B cell (primary cell): Measurements from ENCODE around the gene GRIK3.

Source experiments
- EZH2 ChIP-seq: IDR thresholded peaks from 2 replicates; pipeline ENCODE4 v1.6.1; 2012; ENCODE audit warnings: borderline replicate concordance, low read depth, mild to moderate bottlenecking, moderate library complexity, low read length; ENCODE audit not compliant: insufficient read depth, poor library complexity, severe bottlenecking
- TF ChIP-seq, protein P1 (sequence below): fragments of 200-600 bp; IDR thresholded peaks from one replicate; pipeline ENCODE4 v1.8.0; 2022; ENCODE audit warnings: antibody characterized with exemption, mild to moderate bottlenecking

DNA sequence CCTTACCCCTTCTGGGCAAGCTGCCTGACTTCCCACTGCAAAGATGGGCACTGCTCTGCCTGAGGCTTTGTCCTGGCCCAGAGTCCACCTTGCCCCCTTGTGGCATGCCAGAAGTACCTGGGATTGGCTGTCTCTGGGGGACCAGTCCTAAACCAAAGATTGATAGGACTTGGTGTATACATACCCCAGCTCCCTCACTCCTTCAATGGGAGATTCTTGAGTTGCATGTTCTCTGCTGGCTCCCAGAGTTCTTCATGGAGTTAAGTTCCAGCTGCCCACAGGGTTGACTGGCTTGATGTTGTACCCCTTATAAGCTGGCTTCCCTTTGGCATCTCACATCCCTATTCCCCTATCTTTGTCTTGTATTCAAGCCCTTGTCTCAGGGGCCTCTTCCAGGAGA lies 244.8 kb downstream of the GRIK3 start:
- TF ChIP-seq, protein P1, sequence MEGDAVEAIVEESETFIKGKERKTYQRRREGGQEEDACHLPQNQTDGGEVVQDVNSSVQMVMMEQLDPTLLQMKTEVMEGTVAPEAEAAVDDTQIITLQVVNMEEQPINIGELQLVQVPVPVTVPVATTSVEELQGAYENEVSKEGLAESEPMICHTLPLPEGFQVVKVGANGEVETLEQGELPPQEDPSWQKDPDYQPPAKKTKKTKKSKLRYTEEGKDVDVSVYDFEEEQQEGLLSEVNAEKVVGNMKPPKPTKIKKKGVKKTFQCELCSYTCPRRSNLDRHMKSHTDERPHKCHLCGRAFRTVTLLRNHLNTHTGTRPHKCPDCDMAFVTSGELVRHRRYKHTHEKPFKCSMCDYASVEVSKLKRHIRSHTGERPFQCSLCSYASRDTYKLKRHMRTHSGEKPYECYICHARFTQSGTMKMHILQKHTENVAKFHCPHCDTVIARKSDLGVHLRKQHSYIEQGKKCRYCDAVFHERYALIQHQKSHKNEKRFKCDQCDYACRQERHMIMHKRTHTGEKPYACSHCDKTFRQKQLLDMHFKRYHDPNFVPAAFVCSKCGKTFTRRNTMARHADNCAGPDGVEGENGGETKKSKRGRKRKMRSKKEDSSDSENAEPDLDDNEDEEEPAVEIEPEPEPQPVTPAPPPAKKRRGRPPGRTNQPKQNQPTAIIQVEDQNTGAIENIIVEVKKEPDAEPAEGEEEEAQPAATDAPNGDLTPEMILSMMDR: no peak
- no peak for TF ChIP-seq EZH2
